Suppressor macrophage treated with lipopolysaccharide for 4 hours (primary cell): Measurements from ENCODE around the gene SYAP1.
"Not testable (repeated sequence)": the region's sequence is repeated elsewhere in the genome, so short reads cannot be mapped to it uniquely, and the experiment has no call there.

Experiments
- DNase-seq: peaks from one replicate; pipeline ENCODE4 v3.0.0-alpha.2; 2020

The SYAP1 gene

GRCh38 chrX:16726347-16726988 lies 7.1 kb downstream of the SYAP1 start:
- not testable (repeated sequence) for DNase-seq

- DNase-seq = no peak
Measured at GRCh38 chrX:16727637-16728036, 8.2 kb downstream of the SYAP1 start.

- DNase-seq = no peak
Measured at GRCh38 chrX:16730450-16730849, 11.0 kb downstream of the SYAP1 start.

GRCh38 chrX:16733013-16733412 lies 13.6 kb downstream of the SYAP1 start:
- DNase-seq = no peak

GRCh38 chrX:16737024-16737423 lies 17.6 kb downstream of the SYAP1 start:
- DNase-seq = no peak

GRCh38 chrX:16739574-16739973 lies 20.2 kb downstream of the SYAP1 start:
- no peak for DNase-seq

- DNase-seq = no peak
Measured at GRCh38 chrX:16743604-16744325, 24.4 kb downstream of the SYAP1 start.

GRCh38 chrX:16745102-16745501 lies 25.7 kb downstream of the SYAP1 start:
- DNase-seq = no peak

GRCh38 chrX:16745659-16746058 lies 26.2 kb downstream of the SYAP1 start:
- DNase-seq = no peak

GRCh38 chrX:16748425-16748824 lies 29.0 kb downstream of the SYAP1 start:
- no peak for DNase-seq

- DNase-seq = no peak
Measured at GRCh38 chrX:16750136-16750535, 30.7 kb downstream of the SYAP1 start.

- no peak for DNase-seq
Measured at GRCh38 chrX:16754019-16754418, 34.6 kb downstream of the SYAP1 start.

- no peak for DNase-seq
Measured at GRCh38 chrX:16756724-16757123, 37.3 kb downstream of the SYAP1 start.

GRCh38 chrX:16761500-16761899 lies 42.1 kb downstream of the SYAP1 start:
- DNase-seq = not testable (repeated sequence)

GRCh38 chrX:16762579-16762978 lies 43.2 kb downstream of the SYAP1 start:
- DNase-seq = no peak

- no peak for DNase-seq
Measured at GRCh38 chrX:16765594-16765993, 46.2 kb downstream of the SYAP1 start.

GRCh38 chrX:16770970-16771482 lies 51.6 kb downstream of the SYAP1 start:
- DNase-seq = no peak

GRCh38 chrX:16771483-16772398 lies 52.3 kb downstream of the SYAP1 start:
- no peak for DNase-seq

- no peak for DNase-seq
Measured at GRCh38 chrX:16772460-16772859, 53.0 kb downstream of the SYAP1 start.

GRCh38 chrX:16774746-16775145 lies 55.3 kb downstream of the SYAP1 start:
- no peak for DNase-seq

GRCh38 chrX:16778545-16778944 lies 59.1 kb downstream of the SYAP1 start:
- no peak for DNase-seq

- no peak for DNase-seq
Measured at GRCh38 chrX:16778993-16779392, 59.6 kb downstream of the SYAP1 start.

GRCh38 chrX:16779815-16780214 lies 60.4 kb downstream of the SYAP1 start:
- DNase-seq = not testable (repeated sequence)
